Stimulated activated naive CD8-positive, alpha-beta T cell treated with anti-CD3 and anti-CD28 coated beads, Interleukin-15, Interleukin-2, amounts not matched to agents 100 ng/mL and 50 ng/mL, for 24 hours (primary cell): ENCODE results near the gene CRYGS.
"Not testable (repeated sequence)": the region's sequence is repeated elsewhere in the genome, so short reads cannot be mapped to it uniquely, and the experiment has no call there.

Experiments
- H3K27ac Mint-ChIP-seq: one replicate; pipeline ENCODE4 v1.8.0; 2021; ENCODE audit warnings: mild to moderate bottlenecking, mixed read lengths
- H3K27me3 Mint-ChIP-seq: one replicate; pipeline ENCODE4 v1.8.0; 2021; ENCODE audit warnings: mixed read lengths
- H3K36me3 Mint-ChIP-seq: one replicate; pipeline ENCODE4 v1.8.0; 2021; ENCODE audit warnings: low read depth, mixed read lengths
- H3K4me1 Mint-ChIP-seq: one replicate; pipeline ENCODE4 v1.8.0; 2021; ENCODE audit warnings: low read depth, mixed read lengths
- H3K4me3 Mint-ChIP-seq: one replicate; pipeline ENCODE4 v1.8.0; 2021; ENCODE audit warnings: mild to moderate bottlenecking, mixed read lengths
- H3K9me3 Mint-ChIP-seq: one replicate; pipeline ENCODE4 v1.8.0; 2021; ENCODE audit warnings: mixed read lengths

The CRYGS gene

GRCh38 chr3:186534113-186534669 lies 10.0 kb downstream of the CRYGS start:
- H3K27ac Mint-ChIP-seq: peak overlapping the region; percentile 96
- H3K4me3 Mint-ChIP-seq: peak overlapping the region; percentile 69
- peaks cover 96% of the 10 kb centered on the region for H3K4me1 Mint-ChIP-seq
- H3K9me3 Mint-ChIP-seq: no peaks in the 10 kb centered on the region
- no peaks in the 10 kb centered on the region for H3K27me3 Mint-ChIP-seq
- H3K36me3 Mint-ChIP-seq: peaks cover 7% of the 10 kb centered on the region

GRCh38 chr3:186532598-186533072 lies 11.5 kb downstream of the CRYGS start:
- Mint-ChIP-seq H3K4me3 (no peak overlapping the region), H3K27me3 (no peaks in the 10 kb centered on the region), H3K36me3 (peaks cover 7% of the 10 kb centered on the region), H3K27ac (peak overlapping the region; percentile 96), H3K9me3 (no peaks in the 10 kb centered on the region), H3K4me1 (peaks cover 90% of the 10 kb centered on the region)

GRCh38 chr3:186531694-186532093 lies 12.5 kb downstream of the CRYGS start:
- Mint-ChIP-seq H3K27ac (peak overlapping the region; percentile 90), H3K4me1 (peaks cover 88% of the 10 kb centered on the region)
- not testable (repeated sequence) for H3K27me3 Mint-ChIP-seq, H3K9me3 Mint-ChIP-seq, H3K4me3 Mint-ChIP-seq, H3K36me3 Mint-ChIP-seq

GRCh38 chr3:186530415-186530814 lies 13.8 kb downstream of the CRYGS start:
- no peak overlapping the region for H3K27ac Mint-ChIP-seq

GRCh38 chr3:186529201-186529999 lies 14.8 kb downstream of the CRYGS start:
- H3K4me3 Mint-ChIP-seq: no peak overlapping the region
- H3K27ac Mint-ChIP-seq: peak overlapping the region; percentile 45
- H3K9me3 Mint-ChIP-seq: no peaks in the 10 kb centered on the region
- peaks cover 11% of the 10 kb centered on the region for H3K36me3 Mint-ChIP-seq
- H3K4me1 Mint-ChIP-seq: peaks cover 78% of the 10 kb centered on the region
- no peaks in the 10 kb centered on the region for H3K27me3 Mint-ChIP-seq

More at GRCh38 chr3:186530415-186530814, 13.8 kb downstream of the CRYGS start:
- H3K4me1 Mint-ChIP-seq: peaks cover 87% of the 10 kb centered on the region
- no peaks in the 10 kb centered on the region for H3K27me3 Mint-ChIP-seq
- peaks cover 11% of the 10 kb centered on the region for H3K36me3 Mint-ChIP-seq
- no peaks in the 10 kb centered on the region for H3K9me3 Mint-ChIP-seq
- H3K4me3 Mint-ChIP-seq: no peak overlapping the region

- peaks cover 11% of the 10 kb centered on the region for H3K36me3 Mint-ChIP-seq
- no peak overlapping the region for H3K4me3 Mint-ChIP-seq
- peaks cover 66% of the 10 kb centered on the region for H3K4me1 Mint-ChIP-seq
- no peak overlapping the region for H3K27ac Mint-ChIP-seq
- no peaks in the 10 kb centered on the region for H3K27me3 Mint-ChIP-seq
- no peaks in the 10 kb centered on the region for H3K9me3 Mint-ChIP-seq
Measured at GRCh38 chr3:186526256-186526606, 17.9 kb downstream of the CRYGS start.

GRCh38 chr3:186525369-186526255 lies 18.6 kb downstream of the CRYGS start:
- Mint-ChIP-seq H3K9me3 (no peaks in the 10 kb centered on the region), H3K27me3 (no peaks in the 10 kb centered on the region), H3K27ac (peak overlapping the region; percentile 26), H3K36me3 (peaks cover 7% of the 10 kb centered on the region), H3K4me1 (peaks cover 66% of the 10 kb centered on the region), H3K4me3 (no peak overlapping the region)

- peaks cover 68% of the 10 kb centered on the region for H3K4me1 Mint-ChIP-seq
- H3K9me3 Mint-ChIP-seq: no peaks in the 10 kb centered on the region
- no peaks in the 10 kb centered on the region for H3K27me3 Mint-ChIP-seq
- no peak overlapping the region for H3K27ac Mint-ChIP-seq
- no peak overlapping the region for H3K4me3 Mint-ChIP-seq
- peaks cover 4% of the 10 kb centered on the region for H3K36me3 Mint-ChIP-seq
Measured at GRCh38 chr3:186524616-186525015, 19.6 kb downstream of the CRYGS start.

- Mint-ChIP-seq H3K27ac (no peak overlapping the region), H3K36me3 (peaks cover 4% of the 10 kb centered on the region), H3K9me3 (no peaks in the 10 kb centered on the region), H3K4me3 (no peak overlapping the region), H3K4me1 (peaks cover 68% of the 10 kb centered on the region), H3K27me3 (no peaks in the 10 kb centered on the region)
Measured at GRCh38 chr3:186523434-186523833, 20.7 kb downstream of the CRYGS start.

GRCh38 chr3:186523022-186523421 lies 21.2 kb downstream of the CRYGS start:
- Mint-ChIP-seq H3K4me3 (no peak overlapping the region), H3K36me3 (peaks cover 4% of the 10 kb centered on the region), H3K27ac (no peak overlapping the region), H3K27me3 (no peaks in the 10 kb centered on the region), H3K4me1 (peaks cover 72% of the 10 kb centered on the region), H3K9me3 (no peaks in the 10 kb centered on the region)

GRCh38 chr3:186520957-186521842 lies 23.0 kb downstream of the CRYGS start:
- H3K4me1 Mint-ChIP-seq: peaks cover 74% of the 10 kb centered on the region
- no peak overlapping the region for H3K27ac Mint-ChIP-seq
- no peaks in the 10 kb centered on the region for H3K27me3 Mint-ChIP-seq
- peaks cover 4% of the 10 kb centered on the region for H3K9me3 Mint-ChIP-seq
- no peaks in the 10 kb centered on the region for H3K36me3 Mint-ChIP-seq
- H3K4me3 Mint-ChIP-seq: no peak overlapping the region

- H3K27me3 Mint-ChIP-seq: no peaks in the 10 kb centered on the region
- H3K4me1 Mint-ChIP-seq: peaks cover 75% of the 10 kb centered on the region
- H3K36me3 Mint-ChIP-seq: no peaks in the 10 kb centered on the region
- H3K9me3 Mint-ChIP-seq: peaks cover 4% of the 10 kb centered on the region
- H3K27ac Mint-ChIP-seq: no peak overlapping the region
- no peak overlapping the region for H3K4me3 Mint-ChIP-seq
Measured at GRCh38 chr3:186520431-186520830, 23.7 kb downstream of the CRYGS start.

GRCh38 chr3:186519021-186519658 lies 25.0 kb downstream of the CRYGS start:
- H3K27ac Mint-ChIP-seq: peak overlapping the region; percentile 78
- H3K9me3 Mint-ChIP-seq: peaks cover 4% of the 10 kb centered on the region
- no peaks in the 10 kb centered on the region for H3K27me3 Mint-ChIP-seq
- H3K4me1 Mint-ChIP-seq: peaks cover 87% of the 10 kb centered on the region
- H3K4me3 Mint-ChIP-seq: peak overlapping the region; percentile 33
- no peaks in the 10 kb centered on the region for H3K36me3 Mint-ChIP-seq

- Mint-ChIP-seq H3K27me3 (no peaks in the 10 kb centered on the region), H3K4me1 (peaks cover 94% of the 10 kb centered on the region), H3K9me3 (peaks cover 4% of the 10 kb centered on the region), H3K36me3 (no peaks in the 10 kb centered on the region), H3K4me3 (no peak overlapping the region), H3K27ac (no peak overlapping the region)
Measured at GRCh38 chr3:186517218-186517617, 27.0 kb downstream of the CRYGS start.
